Fibroblast of the aortic adventitia (primary cell): ENCODE measurements around the gene EHD1. TPM values are rescaled to one million over a fixed set of nuclear protein-coding genes. Genes with fewer than 3 reads are reported as not detected.
A peak's percentile ranks its signal among the peaks of the same experiment; 100 is the strongest.

Experiments used
- DNase-seq: peaks from one replicate; pipeline ENCODE4 v3.0.0-alpha.2; 2010; ENCODE audit warnings: low read depth
- H3K4me3 ChIP-seq: 2 replicates; pipeline ENCODE4 v1.5.1; 2011; ENCODE audit warnings: low read depth, mild to moderate bottlenecking, control low read depth, low read length, moderate library complexity
- CTCF ChIP-seq: IDR thresholded peaks from 2 replicates; pipeline ENCODE4 v1.5.1; 2011; ENCODE audit warnings: mild to moderate bottlenecking, low read length, control low read depth, inconsistent platforms; ENCODE audit not compliant: insufficient read depth
- total RNA-seq: library from RNA; depleted of rRNA; stranded (reverse); fragments of >200 nt; gene quantifications from 2 replicates; pipeline ENCODE4 v1.2.3, GENCODE V29; 2012; ENCODE audit warnings: low replicate concordance

The EHD1 gene
- total RNA-seq, 1 donor = 68.1 TPM

DNA sequence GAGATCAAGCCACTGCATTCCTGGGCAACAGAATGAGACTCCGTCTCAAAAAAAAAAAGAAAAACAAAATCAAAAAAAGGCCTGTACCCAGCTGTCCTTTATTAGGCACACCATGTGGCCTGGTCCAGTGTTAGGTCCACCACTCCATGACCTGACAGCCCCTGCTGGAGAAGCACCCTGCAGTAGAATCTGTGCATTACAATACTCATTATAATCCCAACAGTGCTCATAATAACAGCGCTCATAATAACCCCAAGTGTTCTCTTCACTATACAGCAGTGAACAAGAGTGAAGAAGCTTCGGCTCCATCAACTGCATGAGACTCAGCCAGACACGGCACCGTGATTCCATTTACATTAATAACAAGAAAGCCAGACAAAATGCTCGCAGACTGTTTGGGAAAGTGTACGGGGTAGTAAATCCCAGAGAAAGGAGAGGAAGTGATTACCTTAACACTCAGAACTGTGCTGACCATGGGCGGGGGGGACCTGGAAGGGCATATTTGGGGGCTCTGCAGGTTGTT, 8.9 kb upstream of the EHD1 start:
- TF ChIP-seq CTCF = no peak
- no peak for DNase-seq
- no peak overlapping the region for H3K4me3 ChIP-seq

GRCh38 chr11:64885367-64886286, 7.2 kb upstream of the EHD1 start:
- H3K4me3 ChIP-seq = no peak overlapping the region
- TF ChIP-seq CTCF = no peak
- DNase-seq = peak; percentile 82

- no peak overlapping the region for H3K4me3 ChIP-seq
- DNase-seq = no peak
- TF ChIP-seq CTCF = no peak
Observed at GRCh38 chr11:64884019-64884418, 5.6 kb upstream of the EHD1 start.

- H3K4me3 ChIP-seq = no peak overlapping the region
- no peak for DNase-seq
- no peak for TF ChIP-seq CTCF
Observed at GRCh38 chr11:64883575-64883974, 5.2 kb upstream of the EHD1 start.

DNA sequence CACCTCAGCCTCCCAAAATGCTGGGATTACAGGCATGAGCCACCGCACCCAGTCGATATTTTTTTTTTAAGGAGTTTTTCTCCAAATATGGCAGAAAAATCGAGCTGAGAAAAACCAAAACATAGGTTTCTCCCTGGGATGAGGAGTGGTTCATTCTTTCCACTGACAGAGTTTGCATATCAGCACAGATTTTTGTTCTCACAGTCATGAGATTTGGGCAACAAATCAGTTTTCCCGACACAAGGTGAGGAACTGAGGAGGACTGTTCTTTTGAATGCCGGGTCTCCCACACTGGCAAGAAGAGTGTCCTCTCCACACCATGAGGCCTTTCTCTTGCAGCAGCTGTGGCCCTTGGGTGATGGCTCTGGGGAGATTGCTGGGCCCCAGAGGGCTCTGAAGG, 3.8 kb upstream of the EHD1 start:
- peak; percentile 22 for DNase-seq
- no peak for TF ChIP-seq CTCF
- no peak overlapping the region for H3K4me3 ChIP-seq

DNA sequence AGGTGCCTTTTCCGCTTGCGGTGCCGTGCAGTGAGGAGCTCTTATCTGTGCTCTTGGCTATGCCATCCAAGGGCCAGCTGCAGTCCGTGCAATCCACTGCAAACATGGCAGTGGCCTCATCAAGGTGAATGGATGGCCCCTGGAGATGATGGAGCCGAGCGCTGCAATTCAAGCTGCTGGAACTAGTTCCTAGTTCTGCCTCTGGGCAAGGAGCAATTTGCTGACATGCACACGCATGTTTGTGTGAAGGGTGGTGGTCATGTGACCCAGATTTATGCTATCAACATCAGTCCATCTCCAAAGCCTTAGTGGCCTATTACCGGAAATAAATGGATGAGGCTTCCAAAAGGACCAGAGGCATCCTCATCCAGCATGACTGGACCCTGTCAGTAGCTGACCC, 3.1 kb upstream of the EHD1 start:
- DNase-seq = no peak
- H3K4me3 ChIP-seq = no peak overlapping the region
- no peak for TF ChIP-seq CTCF
